HG03103 (cell line): ENCODE data around the gene UAP1L1.

Experiments
- ATAC-seq: cut with Tn5 transposase; IDR thresholded peaks from one replicate; pipeline ENCODE4 v1.9.1; 2021; ENCODE audit warnings: low read depth; ENCODE audit not compliant: unreplicated experiment

The UAP1L1 gene

GRCh38 chr9:137089232-137089947, 12.1 kb downstream of the UAP1L1 start:
- ATAC-seq, result no peak

GRCh38 chr9:137095664-137096517, 18.6 kb downstream of the UAP1L1 start:
- no peak for ATAC-seq

GRCh38 chr9:137096785-137097546, 19.6 kb downstream of the UAP1L1 start:
- ATAC-seq, result no peak

GRCh38 chr9:137097761-137098462, 20.6 kb downstream of the UAP1L1 start:
- no peak for ATAC-seq

- ATAC-seq, result no peak
These were observed 21.9 kb downstream of the UAP1L1 start for GRCh38 chr9:137099231-137099630.

GRCh38 chr9:137103206-137103999, 26.1 kb downstream of the UAP1L1 start:
- ATAC-seq, result no peak

GRCh38 chr9:137105814-137106661, 28.7 kb downstream of the UAP1L1 start:
- ATAC-seq, result no peak

- ATAC-seq, result no peak
These were observed 29.4 kb downstream of the UAP1L1 start for GRCh38 chr9:137106662-137107250.

GRCh38 chr9:137107312-137107921, 30.1 kb downstream of the UAP1L1 start:
- no peak for ATAC-seq

GRCh38 chr9:137107982-137108381, 30.7 kb downstream of the UAP1L1 start:
- no peak for ATAC-seq

- ATAC-seq, result no peak
These were observed 31.4 kb downstream of the UAP1L1 start for GRCh38 chr9:137108608-137109249.

GRCh38 chr9:137109250-137110146, 32.2 kb downstream of the UAP1L1 start:
- no peak for ATAC-seq

GRCh38 chr9:137110147-137110910, 33.0 kb downstream of the UAP1L1 start:
- no peak for ATAC-seq

- no peak for ATAC-seq
These were observed 33.8 kb downstream of the UAP1L1 start for GRCh38 chr9:137110911-137111787.
